HCT116 (cell line): ENCODE measurements around the gene PITRM1. TPM values are rescaled to one million over a fixed set of nuclear protein-coding genes. Genes with fewer than 3 reads are reported as not detected.

Source experiments
- ATAC-seq: fragments of 200-7000 bp; cut with Tn5 transposase; 2 replicates; pipeline ENCODE4 v1.9.1; 2020; ENCODE audit warnings: mild to moderate bottlenecking, moderate library complexity
- BruUV-seq: library from RNA; stranded (reverse); fragments of 400-500 nt; replicated peaks from 2 replicates; lab custom pipeline; 2021; lab: Mats Ljungman, UMichigan
- CTCF ChIA-PET: fragments of 300-600 bp; sonication (Branson Sonifier 250); formaldehyde crosslinking; loops from one replicate; lab custom pipeline; 2021; ENCODE audit warnings: antibody characterized with exemption; lab: Charles Lee
- POLR2A ChIA-PET: fragments of 300-600, 350-600 bp; sonication (Branson Sonifier 250); formaldehyde crosslinking; loops from one replicate; lab custom pipeline; 2021; ENCODE audit warnings: antibody characterized with exemption; lab: Charles Lee
- RAD21 ChIA-PET, 2 experiments: fragments of 300-600 bp; sonication (Branson Sonifier 250); formaldehyde crosslinking; loops; one replicate each; lab custom pipeline; 2023; ENCODE audit warnings: low total read pairs in 2 of 2; ENCODE audit not compliant: uncharacterized antibody in 2 of 2, unreplicated experiment in 2 of 2, low non-redundant PET in 1 of 2; lab: Charles Lee
- DNase-seq: peaks from one replicate; pipeline ENCODE4 v3.0.0-alpha.2; 2010; ENCODE audit warnings: low read depth, low spot score
- H2AFZ ChIP-seq: fragments of 200-600 bp; shearing (Covaris generic), sonication (generic); 2 replicates; pipeline ENCODE4 v1.6.1; 2017; ENCODE audit warnings: low read depth, mixed run types, mixed read lengths, antibody characterized with exemption, low read length; ENCODE audit not compliant: poor library complexity, severe bottlenecking
- H3K27ac ChIP-seq: 2 replicates; pipeline ENCODE4 v1.5.1; 2012; ENCODE audit warnings: low read depth, low read length
- H3K27me3 ChIP-seq: fragments of 200-600 bp; sonication (generic); 2 replicates; pipeline ENCODE4 v1.6.1; 2016; ENCODE audit warnings: mixed run types, low read length, mixed read lengths; ENCODE audit not compliant: insufficient read depth
- H3K36me3 ChIP-seq, 2 experiments: fragments of 200-500 bp in 1 of 2; fragments of 200-600 bp in 1 of 2; sonication (Bioruptor generic) in 1 of 2; sonication (generic) in 1 of 2; 2 replicates each; pipeline versions ENCODE4 v1.5.1 to v1.6.1; 2014 to 2016; ENCODE audit warnings: low read length in 2 of 2, inconsistent platforms in 1 of 2, mixed read lengths in 1 of 2, mixed run types in 1 of 2; ENCODE audit not compliant: insufficient read depth in 2 of 2, control insufficient read depth in 1 of 2
- H3K4me1 ChIP-seq, 2 experiments: fragments of 200-600 bp in 1 of 2; sonication (generic) in 1 of 2; 2 replicates each; pipeline versions ENCODE4 v1.5.1 to v1.6.1; 2012 to 2017; ENCODE audit warnings: low read length in 2 of 2, inconsistent platforms in 1 of 2, mild to moderate bottlenecking in 1 of 2, mixed read lengths in 1 of 2, mixed run types in 1 of 2, moderate library complexity in 1 of 2; ENCODE audit not compliant: insufficient read depth in 2 of 2, control insufficient read depth in 1 of 2
- H3K4me2 ChIP-seq: fragments of 200-600 bp; sonication (generic); 2 replicates; pipeline ENCODE4 v1.6.1; 2017; ENCODE audit warnings: mixed run types, low read length, mixed read lengths
- H3K4me3 ChIP-seq, 2 experiments: fragments of 200-600 bp in 1 of 2; sonication (generic) in 1 of 2; replicated peaks in 1 of 2; 2 replicates each; pipeline ENCODE4 v1.5.1; 2011 to 2016; ENCODE audit warnings: low read length in 2 of 2, control low read depth in 1 of 2, low read depth in 1 of 2, mild to moderate bottlenecking in 1 of 2, mixed read lengths in 1 of 2, mixed run types in 1 of 2
- H3K79me2 ChIP-seq: fragments of 200-600 bp; sonication (generic); 2 replicates; pipeline ENCODE4 v1.6.1; 2017; ENCODE audit warnings: mild to moderate bottlenecking, mixed run types, low read length, moderate library complexity, mixed read lengths; ENCODE audit not compliant: insufficient read depth
- H3K9ac ChIP-seq: fragments of 200-600 bp; sonication (generic); 2 replicates; pipeline ENCODE4 v1.6.1; 2016; ENCODE audit warnings: low read length, mixed read lengths
- H3K9me2 ChIP-seq: fragments of 200-600 bp; sonication (generic), shearing (Covaris generic); 2 replicates; pipeline ENCODE4 v1.6.1; 2017; ENCODE audit warnings: mixed run types, mild to moderate bottlenecking, moderate library complexity; ENCODE audit not compliant: insufficient read depth
- H3K9me3 ChIP-seq, 2 experiments: fragments of 200-500 bp in 1 of 2; fragments of 200-600 bp in 1 of 2; sonication (Bioruptor generic) in 1 of 2; sonication (generic) in 1 of 2; 2 replicates each; pipeline ENCODE4 v1.6.1; 2014 to 2017; ENCODE audit warnings: low read length in 2 of 2, mixed read lengths in 2 of 2, inconsistent platforms in 1 of 2, low read depth in 1 of 2, mild to moderate bottlenecking in 1 of 2, mixed run types in 1 of 2, moderate library complexity in 1 of 2; ENCODE audit not compliant: control insufficient read depth in 1 of 2, insufficient read depth in 1 of 2
- H4K20me1 ChIP-seq: fragments of 200-600 bp; sonication (generic), shearing (Covaris generic); 2 replicates; pipeline ENCODE4 v1.6.1; 2017; ENCODE audit warnings: mixed run types, mild to moderate bottlenecking, moderate library complexity; ENCODE audit not compliant: insufficient read depth
- CBX3 ChIP-seq: IDR thresholded peaks from 2 replicates; pipeline ENCODE4 v1.6.1; 2012; ENCODE audit warnings: low read depth
- CEBPB ChIP-seq: IDR thresholded peaks from 2 replicates; pipeline ENCODE4 v1.6.1; 2012; ENCODE audit warnings: low read depth
- ELF1 ChIP-seq: IDR thresholded peaks from 2 replicates; pipeline ENCODE4 v1.6.1; 2012; ENCODE audit warnings: low read depth, borderline replicate concordance
- EZH2 ChIP-seq: fragments of 200-600 bp; sonication (generic); IDR thresholded peaks from 2 replicates; pipeline ENCODE4 v1.6.1; 2017; ENCODE audit warnings: antibody characterized with exemption, mixed run types
- EZH2phosphoT487 ChIP-seq: fragments of 200-600 bp; IDR thresholded peaks from 2 replicates; pipeline ENCODE4 v1.6.1; 2018; ENCODE audit warnings: antibody characterized with exemption, borderline replicate concordance
- FOSL1 ChIP-seq: IDR thresholded peaks from 2 replicates; pipeline ENCODE4 v1.6.1; 2012; ENCODE audit warnings: low read depth
- JUND ChIP-seq: IDR thresholded peaks from 2 replicates; pipeline ENCODE4 v1.6.1; 2012
- MAX ChIP-seq: IDR thresholded peaks from 2 replicates; pipeline ENCODE4 v1.6.1; 2012
- POLR2A ChIP-seq: IDR thresholded peaks from 2 replicates; pipeline ENCODE4 v1.7.0; 2011; ENCODE audit warnings: borderline replicate concordance; ENCODE audit not compliant: insufficient read depth, insufficient read length; ENCODE audit errors: extremely low read depth
- POLR2AphosphoS5 ChIP-seq: IDR thresholded peaks from 2 replicates; pipeline ENCODE4 v1.6.1; 2011; ENCODE audit warnings: mild to moderate bottlenecking, low read depth, low read length, moderate library complexity
- REST ChIP-seq: IDR thresholded peaks from 2 replicates; pipeline ENCODE4 v1.6.1; 2012; ENCODE audit warnings: low read depth
- SIN3A ChIP-seq: IDR thresholded peaks from 2 replicates; pipeline ENCODE4 v1.6.1; 2012; ENCODE audit warnings: low read depth
- SP1 ChIP-seq: IDR thresholded peaks from 2 replicates; pipeline ENCODE4 v1.6.1; 2012; ENCODE audit warnings: low read depth
- SRF ChIP-seq: IDR thresholded peaks from 2 replicates; pipeline ENCODE4 v1.6.1; 2012; ENCODE audit warnings: low read depth
- TCF7L2 ChIP-seq: IDR thresholded peaks from 2 replicates; pipeline ENCODE4 v1.7.0; 2011; ENCODE audit warnings: borderline replicate concordance, inconsistent platforms; ENCODE audit not compliant: insufficient read depth, insufficient read length; ENCODE audit errors: extremely low read depth
- YY1 ChIP-seq: IDR thresholded peaks from 2 replicates; pipeline ENCODE4 v1.6.1; 2011; ENCODE audit warnings: low read length, low read depth, moderate library complexity, mild to moderate bottlenecking; ENCODE audit not compliant: insufficient replicate concordance; ENCODE audit errors: extremely low read depth
- ZFX ChIP-seq: fragments of 450-650 bp; IDR thresholded peaks from 2 replicates; pipeline ENCODE4 v1.6.1; 2017
- ZNF274 ChIP-seq: fragments of 200-500 bp; sonication (Bioruptor generic); IDR thresholded peaks from 2 replicates; pipeline ENCODE4 v1.6.1; 2014; ENCODE audit warnings: mild to moderate bottlenecking, low read depth, low read length, inconsistent platforms
- intact Hi-C: fragments of 100-400 bp; cut with micrococcal nuclease; formaldehyde crosslinking; loops from 2 replicates; pipeline ENCODE4 v1.10.0; 2022
- total RNA-seq: library from RNA; stranded (reverse); gene quantifications from one replicate; pipeline ENCODE4 v1.2.1, GENCODE V29; 2021; ENCODE audit not compliant: unreplicated experiment
- TF ChIP-seq, protein P1 (sequence below): IDR thresholded peaks from 2 replicates; pipeline ENCODE4 v1.6.1; 2012

Gene PITRM1
- total RNA-seq, 1 experiment from 2014 or later: 59.5 TPM

DNA sequence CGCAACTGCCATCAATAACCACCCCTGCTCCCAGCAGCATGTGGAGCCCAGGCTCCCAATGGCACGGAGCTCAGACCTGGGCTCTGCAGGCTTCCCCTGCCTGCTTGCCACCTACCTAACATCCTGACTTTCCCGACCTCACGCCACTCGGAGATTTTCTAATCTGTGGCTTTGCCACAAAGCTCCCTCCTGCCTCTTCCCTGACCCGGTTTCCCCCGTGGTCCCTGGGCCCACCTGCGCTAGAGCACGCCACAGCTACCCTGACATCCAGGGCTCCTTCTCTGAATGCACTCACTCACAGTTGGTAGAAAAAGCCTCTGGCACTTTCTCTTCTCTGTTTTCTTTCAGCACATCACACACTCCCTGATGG, 20.0 kb downstream of the PITRM1 start:
- intact Hi-C loops: no loop called here

More for the DNA sequence above, 20.0 kb downstream of the PITRM1 start:
- no peak for TF ChIP-seq CBX3
- TF ChIP-seq YY1: no peak
- no peak for TF ChIP-seq SRF
- no peak for TF ChIP-seq FOSL1
- no peak for TF ChIP-seq ZNF274
- TF ChIP-seq REST: no peak
- no peak for TF ChIP-seq ZFX
- TF ChIP-seq POLR2AphosphoS5: no peak
- no peak for TF ChIP-seq EZH2phosphoT487
- TF ChIP-seq POLR2A: no peak
- no peak for TF ChIP-seq SP1
- no peak for TF ChIP-seq SIN3A
- TF ChIP-seq, protein P1, sequence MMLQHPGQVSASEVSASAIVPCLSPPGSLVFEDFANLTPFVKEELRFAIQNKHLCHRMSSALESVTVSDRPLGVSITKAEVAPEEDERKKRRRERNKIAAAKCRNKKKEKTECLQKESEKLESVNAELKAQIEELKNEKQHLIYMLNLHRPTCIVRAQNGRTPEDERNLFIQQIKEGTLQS: no peak
- TF ChIP-seq ELF1: no peak
- TF ChIP-seq CEBPB: no peak
- TF ChIP-seq JUND: no peak
- no peak for TF ChIP-seq EZH2
- no peak for TF ChIP-seq TCF7L2
- TF ChIP-seq MAX: no peak
- no peaks in the 10 kb centered on the region for H3K4me1 ChIP-seq
- DNase-seq (no peak), ATAC-seq (no peak)
- BruUV-seq: no TSS peak
- no peaks in the 10 kb centered on the region for H3K27me3 ChIP-seq
- no peak overlapping the region for H3K9ac ChIP-seq
- no peak overlapping the region for H3K4me2 ChIP-seq
- ChIA-PET POLR2A (no interaction called here), RAD21 (no interaction called here), CTCF (no interaction called here)
- H2AFZ ChIP-seq: no peak overlapping the region
- no peaks in the 10 kb centered on the region for H3K79me2 ChIP-seq
- H3K27ac ChIP-seq: no peak overlapping the region
- H3K4me3 ChIP-seq: no peak overlapping the region
- H3K36me3 ChIP-seq: peaks cover 35 to 54% of the 10 kb centered on the region in 2 experiments
- H4K20me1 ChIP-seq: no peaks in the 10 kb centered on the region
- no peaks in the 10 kb centered on the region for H3K9me3 ChIP-seq
- H3K9me2 ChIP-seq: no peaks in the 10 kb centered on the region
